ENCODE measurements around the gene ATP2A2. TPM values are rescaled to one million over a fixed set of nuclear protein-coding genes. Genes with fewer than 3 reads are reported as not detected.
A peak's percentile ranks its signal among the peaks of the same experiment; 100 is the strongest.

Gene ATP2A2
- total RNA-seq, 1 donor from 2014 or later = 1,955 TPM

DNA sequence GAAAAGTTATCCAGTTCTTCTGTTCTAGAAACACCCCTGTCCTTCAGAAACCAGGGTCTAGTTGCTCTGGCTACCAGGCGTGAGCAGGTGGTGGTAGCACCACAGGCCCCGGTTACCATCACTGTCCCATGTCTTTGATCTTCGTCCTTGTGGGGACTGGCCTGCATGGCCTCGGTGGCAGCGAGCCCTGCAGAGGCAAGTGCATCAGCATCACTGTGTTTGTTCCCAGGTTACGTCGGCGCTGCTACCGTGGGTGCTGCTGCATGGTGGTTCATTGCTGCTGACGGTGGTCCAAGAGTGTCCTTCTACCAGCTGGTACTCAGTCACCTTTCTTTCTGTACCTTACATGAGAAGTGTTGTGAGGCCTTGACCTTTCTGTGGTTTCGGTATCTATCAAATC is 63.6 kb downstream of the ATP2A2 start:
- H3K27ac ChIP-seq (replicated peaks) = peak overlapping the region; percentile 37
- intact Hi-C loops (cut with micrococcal nuclease) = no loop called here

GRCh38 chr12:110345176-110345661 is 64.2 kb downstream of the ATP2A2 start:
- intact Hi-C loops (cut with micrococcal nuclease) = no loop called here
- H3K9me3 ChIP-seq (replicated peaks) = no peaks in the 10 kb centered on the region
- peak overlapping the region; percentile 37 for H3K27ac ChIP-seq (replicated peaks)
- no peak for DNase-seq
- TF ChIP-seq, protein P1, sequence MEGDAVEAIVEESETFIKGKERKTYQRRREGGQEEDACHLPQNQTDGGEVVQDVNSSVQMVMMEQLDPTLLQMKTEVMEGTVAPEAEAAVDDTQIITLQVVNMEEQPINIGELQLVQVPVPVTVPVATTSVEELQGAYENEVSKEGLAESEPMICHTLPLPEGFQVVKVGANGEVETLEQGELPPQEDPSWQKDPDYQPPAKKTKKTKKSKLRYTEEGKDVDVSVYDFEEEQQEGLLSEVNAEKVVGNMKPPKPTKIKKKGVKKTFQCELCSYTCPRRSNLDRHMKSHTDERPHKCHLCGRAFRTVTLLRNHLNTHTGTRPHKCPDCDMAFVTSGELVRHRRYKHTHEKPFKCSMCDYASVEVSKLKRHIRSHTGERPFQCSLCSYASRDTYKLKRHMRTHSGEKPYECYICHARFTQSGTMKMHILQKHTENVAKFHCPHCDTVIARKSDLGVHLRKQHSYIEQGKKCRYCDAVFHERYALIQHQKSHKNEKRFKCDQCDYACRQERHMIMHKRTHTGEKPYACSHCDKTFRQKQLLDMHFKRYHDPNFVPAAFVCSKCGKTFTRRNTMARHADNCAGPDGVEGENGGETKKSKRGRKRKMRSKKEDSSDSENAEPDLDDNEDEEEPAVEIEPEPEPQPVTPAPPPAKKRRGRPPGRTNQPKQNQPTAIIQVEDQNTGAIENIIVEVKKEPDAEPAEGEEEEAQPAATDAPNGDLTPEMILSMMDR (IDR thresholded peaks at IDR 0.05; ENCODE audit: borderline replicate concordance) = no peak
- H3K36me3 ChIP-seq = peaks cover 100% of the 10 kb centered on the region
- no peaks in the 10 kb centered on the region for H3K27me3 ChIP-seq (ENCODE audit: low read depth)
- H3K4me3 ChIP-seq = no peak overlapping the region
- H3K4me1 ChIP-seq = peaks cover 33% of the 10 kb centered on the region

More for the DNA sequence above, 63.6 kb downstream of the ATP2A2 start:
- H3K4me1 ChIP-seq = peaks cover 33% of the 10 kb centered on the region
- H3K36me3 ChIP-seq = peaks cover 100% of the 10 kb centered on the region
- H3K9me3 ChIP-seq (replicated peaks) = no peaks in the 10 kb centered on the region
- H3K27me3 ChIP-seq (ENCODE audit: low read depth) = no peaks in the 10 kb centered on the region
- no peak overlapping the region for H3K4me3 ChIP-seq
- TF ChIP-seq, protein P1 (IDR thresholded peaks at IDR 0.05; ENCODE audit: borderline replicate concordance) = no peak
- DNase-seq = no peak

GRCh38 chr12:110345963-110346362 is 64.9 kb downstream of the ATP2A2 start:
- Histone ChIP-seq H3K27me3 (ENCODE audit: low read depth) (no peaks in the 10 kb centered on the region), H3K4me3 (no peak overlapping the region), H3K9me3 (replicated peaks) (no peaks in the 10 kb centered on the region), H3K4me1 (peaks cover 33% of the 10 kb centered on the region), H3K36me3 (peaks cover 100% of the 10 kb centered on the region), H3K27ac (replicated peaks) (peak overlapping the region; percentile 37)
- no peak for DNase-seq
- intact Hi-C loops (cut with micrococcal nuclease) = no loop called here
- TF ChIP-seq, protein P1 (IDR thresholded peaks at IDR 0.05; ENCODE audit: borderline replicate concordance) = no peak

- H3K4me1 ChIP-seq = peaks cover 31% of the 10 kb centered on the region
- H3K27me3 ChIP-seq (ENCODE audit: low read depth) = no peaks in the 10 kb centered on the region
- no peak overlapping the region for H3K27ac ChIP-seq (replicated peaks)
- H3K36me3 ChIP-seq = peaks cover 87% of the 10 kb centered on the region
- no peaks in the 10 kb centered on the region for H3K9me3 ChIP-seq (replicated peaks)
- DNase-seq = no peak
- H3K4me3 ChIP-seq = no peak overlapping the region
- TF ChIP-seq, protein P1 (IDR thresholded peaks at IDR 0.05; ENCODE audit: borderline replicate concordance) = no peak
- intact Hi-C loops (cut with micrococcal nuclease) = no loop called here
Observed at GRCh38 chr12:110347767-110348166, 66.7 kb downstream of the ATP2A2 start.

DNA sequence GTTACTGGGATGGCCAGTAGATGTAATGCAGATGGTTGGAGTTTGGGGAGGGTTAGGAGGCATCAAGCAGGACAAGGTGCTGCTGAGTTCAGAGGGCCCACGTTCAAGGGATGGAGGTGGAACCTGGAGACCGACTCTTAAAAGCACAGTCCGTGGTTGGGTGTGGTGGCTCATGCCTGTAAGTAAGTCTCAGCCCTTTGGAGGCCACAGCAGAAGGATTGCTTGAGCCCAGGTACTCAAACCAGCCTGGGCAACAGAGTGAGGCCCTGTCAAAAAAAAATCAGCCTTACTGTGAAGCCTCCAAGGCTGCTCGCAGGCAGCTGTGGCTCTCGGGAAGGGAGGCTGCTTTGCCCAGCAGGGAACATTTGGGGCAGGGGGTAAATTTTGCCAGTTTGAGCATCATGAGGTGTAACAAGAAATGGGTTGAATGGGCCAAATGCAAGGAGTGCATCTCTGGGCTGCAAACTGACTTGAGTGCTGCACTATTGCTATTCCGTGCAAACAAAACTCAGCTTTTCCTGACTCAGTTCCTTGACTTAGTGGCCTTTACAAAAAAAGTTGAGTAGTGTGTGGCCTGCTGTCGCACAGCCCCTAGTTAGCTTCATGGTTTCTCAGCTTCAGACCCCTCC is 67.5 kb downstream of the ATP2A2 start:
- Histone ChIP-seq H3K36me3 (peaks cover 79% of the 10 kb centered on the region), H3K27ac (replicated peaks) (no peak overlapping the region), H3K27me3 (ENCODE audit: low read depth) (no peaks in the 10 kb centered on the region), H3K9me3 (replicated peaks) (no peaks in the 10 kb centered on the region), H3K4me3 (no peak overlapping the region), H3K4me1 (peaks cover 27% of the 10 kb centered on the region)
- intact Hi-C loops (cut with micrococcal nuclease) = no loop called here
- no peak for DNase-seq
- TF ChIP-seq, protein P1 (IDR thresholded peaks at IDR 0.05; ENCODE audit: borderline replicate concordance) = no peak

Data from left ventricle myocardium inferior (tissue), 1 donor.